ENCODE measurements around the gene PSMB10.

GRCh38 chr16:67977005-67977404 lies 40.4 kb upstream of the PSMB10 start:
- TF ChIP-seq CTCF (IDR thresholded peaks at IDR 0.05 in 8 of 11, conservative IDR thresholded peaks at IDR 0.05 in 3 of 11): no peak
- no peak for TF ChIP-seq POLR2A (IDR thresholded peaks at IDR 0.05)
- TF ChIP-seq POLR2AphosphoS5 (IDR thresholded peaks at IDR 0.05): no peak
